HG02973 (cell line): ENCODE results near the gene CREG2.
"Not testable (repeated sequence)": the region's sequence is repeated elsewhere in the genome, so short reads cannot be mapped to it uniquely, and the experiment has no call there.

Source experiments
- ATAC-seq: cut with Tn5 transposase; IDR thresholded peaks from one replicate; pipeline ENCODE4 v1.9.1; 2021; ENCODE audit warnings: moderate library complexity; ENCODE audit not compliant: unreplicated experiment

CREG2 gene

GRCh38 chr2:101349893-101350662 is 37.2 kb downstream of the CREG2 start:
- ATAC-seq = no peak

- no peak for ATAC-seq
Measured at GRCh38 chr2:101348883-101349282, 38.4 kb downstream of the CREG2 start.

- ATAC-seq = no peak
Measured at GRCh38 chr2:101346909-101347308, 40.4 kb downstream of the CREG2 start.

- no peak for ATAC-seq
Measured at GRCh38 chr2:101344137-101344536, 43.2 kb downstream of the CREG2 start.

- no peak for ATAC-seq
Measured at GRCh38 chr2:101342625-101343008, 44.7 kb downstream of the CREG2 start.

- ATAC-seq = no peak
Measured at GRCh38 chr2:101341901-101342624, 45.2 kb downstream of the CREG2 start.

GRCh38 chr2:101341421-101341820 is 45.9 kb downstream of the CREG2 start:
- no peak for ATAC-seq

GRCh38 chr2:101340141-101340551 is 47.2 kb downstream of the CREG2 start:
- ATAC-seq = no peak

GRCh38 chr2:101339266-101339880 is 47.9 kb downstream of the CREG2 start:
- no peak for ATAC-seq

- ATAC-seq = no peak
Measured at GRCh38 chr2:101337877-101338276, 49.4 kb downstream of the CREG2 start.

- no peak for ATAC-seq
Measured at GRCh38 chr2:101332885-101333766, 54.2 kb downstream of the CREG2 start.

GRCh38 chr2:101331202-101331601 is 56.1 kb downstream of the CREG2 start:
- no peak for ATAC-seq

- no peak for ATAC-seq
Measured at GRCh38 chr2:101330253-101330933, 56.9 kb downstream of the CREG2 start.

- ATAC-seq = no peak
Measured at GRCh38 chr2:101329026-101329425, 58.3 kb downstream of the CREG2 start.

GRCh38 chr2:101328474-101329007 is 58.8 kb downstream of the CREG2 start:
- no peak for ATAC-seq

GRCh38 chr2:101327863-101328394 is 59.4 kb downstream of the CREG2 start:
- ATAC-seq = no peak

- no peak for ATAC-seq
Measured at GRCh38 chr2:101325425-101325824, 61.9 kb downstream of the CREG2 start.

- not testable (repeated sequence) for ATAC-seq
Measured at GRCh38 chr2:101316568-101316967, 70.7 kb downstream of the CREG2 start.

GRCh38 chr2:101311696-101312017 is 75.6 kb downstream of the CREG2 start:
- ATAC-seq = no peak
